ENCODE measurements around the gene SPATS2.
"Not testable (repeated sequence)": the region's sequence is repeated elsewhere in the genome, so short reads cannot be mapped to it uniquely, and the experiment has no call there.

Gene SPATS2

GRCh38 chr12:49349266-49349665 is 18.0 kb upstream of the SPATS2 start:
- no peak for DNase-seq (ENCODE audit: low read depth in 2 of 2)

- DNase-seq (ENCODE audit: low read depth in 2 of 2), result no peak
These were observed 14.9 kb upstream of the SPATS2 start for GRCh38 chr12:49352351-49352750.

- no peak for DNase-seq (ENCODE audit: low read depth in 2 of 2)
These were observed 11.3 kb upstream of the SPATS2 start for GRCh38 chr12:49355913-49356312.

GRCh38 chr12:49357103-49357678 is 10.1 kb upstream of the SPATS2 start:
- DNase-seq (ENCODE audit: low read depth in 2 of 2), result no peak

DNA sequence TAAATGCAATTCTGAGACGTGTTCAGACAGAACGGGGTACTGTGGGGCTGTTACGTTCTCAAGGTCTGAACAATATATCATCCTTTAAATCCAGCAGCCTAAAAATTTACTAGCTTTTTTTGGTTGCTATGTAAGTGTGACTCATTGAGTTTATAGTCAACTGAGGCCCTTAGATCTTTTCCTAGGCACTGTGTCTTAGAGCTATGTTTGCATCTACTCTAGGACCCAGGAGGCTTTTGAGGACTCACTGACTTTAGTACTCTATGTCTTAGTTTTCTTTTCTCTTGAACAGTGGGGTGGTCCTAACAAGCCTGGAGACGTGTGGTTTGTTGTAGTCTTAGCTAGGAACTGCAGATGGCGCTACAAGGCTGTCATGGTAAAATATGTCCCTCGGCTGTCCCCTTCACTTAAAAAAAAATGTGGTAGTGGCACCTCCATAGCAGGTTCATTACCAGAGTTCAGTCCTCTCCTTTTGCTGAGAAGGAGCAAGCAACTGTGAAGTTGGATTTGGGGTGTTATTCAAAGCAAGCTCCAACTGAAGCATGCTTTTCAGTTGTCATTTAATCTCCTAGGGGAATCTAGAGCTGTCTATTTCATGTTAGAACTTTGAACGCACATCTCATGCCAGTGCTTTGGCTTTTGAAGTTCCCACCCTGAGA is 8.7 kb upstream of the SPATS2 start:
- no peak for DNase-seq (ENCODE audit: low read depth in 2 of 2)

GRCh38 chr12:49359671-49360070 is 7.6 kb upstream of the SPATS2 start:
- no peak for DNase-seq (ENCODE audit: low read depth in 2 of 2)

GRCh38 chr12:49362077-49362476 is 5.2 kb upstream of the SPATS2 start:
- no peak for DNase-seq (ENCODE audit: low read depth in 2 of 2)

DNA sequence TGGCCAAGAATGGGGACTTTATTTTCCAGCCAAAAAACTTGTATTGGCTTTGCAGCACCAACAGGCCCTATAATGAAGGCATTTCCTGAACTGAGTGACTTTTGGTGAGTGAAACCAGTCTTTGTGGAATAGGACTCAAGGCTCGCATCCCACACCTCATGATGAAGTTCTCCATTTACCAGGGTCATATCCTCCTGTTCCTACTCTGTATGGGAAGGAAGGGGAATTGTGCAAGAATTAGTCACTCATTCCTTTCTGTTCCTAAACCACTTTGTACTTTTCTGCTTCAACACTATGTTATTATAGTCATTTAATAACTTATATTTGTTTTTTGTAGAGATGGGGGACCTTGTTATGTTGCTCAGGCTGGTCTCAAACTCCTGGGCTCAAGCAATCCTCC is 2.3 kb upstream of the SPATS2 start:
- no peak for DNase-seq (ENCODE audit: low read depth in 2 of 2)

DNA sequence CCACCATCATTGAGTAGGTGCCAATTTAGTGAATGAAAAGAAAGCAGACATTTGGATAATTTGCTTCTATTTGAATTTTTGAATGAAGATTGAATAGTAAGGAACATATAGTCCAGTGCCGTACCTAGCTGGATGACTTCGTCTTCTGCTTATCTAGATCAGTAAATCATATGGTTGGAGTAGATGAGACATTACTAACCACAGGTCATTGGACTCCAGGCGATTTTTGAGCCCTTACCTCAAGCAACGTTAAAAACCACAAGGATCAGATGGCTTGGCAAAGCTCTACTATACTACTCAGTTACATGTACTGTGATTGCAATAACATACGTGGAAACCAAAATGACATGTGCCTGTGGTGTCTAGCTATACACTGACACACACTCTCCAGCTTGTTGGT is 1.7 kb upstream of the SPATS2 start:
- no peak for DNase-seq (ENCODE audit: low read depth in 2 of 2)

DNA sequence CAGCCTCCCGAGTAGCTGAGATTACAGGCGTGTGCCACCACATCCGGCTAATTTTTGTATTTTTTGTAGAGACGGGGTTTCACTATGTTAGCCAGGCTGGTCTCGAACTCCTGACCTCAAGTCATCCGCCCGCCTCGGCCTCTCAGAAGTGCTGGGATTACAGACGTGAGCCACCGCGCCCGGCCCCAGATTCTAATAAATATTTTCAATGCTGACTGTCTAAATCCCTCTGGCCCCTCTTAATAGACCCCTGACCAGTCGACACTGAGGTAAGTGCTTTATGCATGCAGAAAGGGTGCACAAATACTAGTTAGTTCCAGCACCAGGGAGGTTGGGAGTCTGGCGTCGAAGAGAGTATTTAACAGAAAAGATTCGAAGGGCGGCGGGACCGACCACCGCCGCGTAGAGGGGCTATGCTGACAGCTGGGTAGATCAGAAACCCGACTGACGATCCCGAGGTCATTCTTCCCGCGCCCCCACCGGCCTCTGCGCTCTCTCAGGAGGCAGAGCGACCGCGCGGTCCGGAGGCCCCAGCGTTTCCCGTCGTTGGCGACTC is 1.1 kb upstream of the SPATS2 start:
- no peak for DNase-seq (ENCODE audit: low read depth in 2 of 2)

DNA sequence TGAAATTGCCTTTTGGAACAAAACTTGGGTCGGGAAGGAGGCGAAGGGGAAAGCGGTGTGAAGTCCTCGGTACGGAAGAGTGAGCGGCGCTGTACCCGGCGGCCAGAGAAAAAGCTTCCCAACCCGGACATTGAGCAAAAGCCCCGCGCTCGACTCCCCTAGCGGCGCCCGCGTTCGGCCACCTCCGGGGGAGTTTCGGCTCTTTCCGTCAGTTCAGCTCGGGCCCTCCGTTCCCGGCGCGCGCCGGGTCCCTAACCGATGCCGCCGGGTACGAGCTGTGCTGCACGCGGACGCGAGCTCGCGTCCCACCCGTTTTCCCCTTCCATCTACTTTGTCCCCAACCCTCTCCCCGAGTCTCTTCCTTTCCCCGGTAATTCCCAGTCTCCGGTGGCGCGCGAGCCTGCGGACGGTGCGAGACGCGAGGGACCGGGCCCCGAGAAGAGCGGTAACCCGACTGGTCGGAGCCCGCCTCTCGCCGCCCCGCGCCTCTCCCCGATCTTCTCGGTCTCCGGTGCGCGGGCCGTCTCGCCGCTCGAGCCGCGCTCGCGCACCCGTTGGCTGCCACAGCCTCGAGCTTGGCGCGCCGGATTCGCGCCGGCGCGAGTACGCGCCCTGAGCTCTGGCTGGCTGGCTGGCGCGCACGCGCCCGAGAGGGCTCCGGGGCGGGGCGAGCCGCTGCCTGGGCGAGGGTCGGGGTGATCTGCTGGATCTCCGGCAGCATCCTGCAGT is 446 bp upstream of the SPATS2 start:
- peak; percentile 67 to 70 for DNase-seq (ENCODE audit: low read depth in 2 of 2)

GRCh38 chr12:49368240-49368600 is 958 bp downstream of the SPATS2 start:
- DNase-seq (ENCODE audit: low read depth in 2 of 2), result no peak

GRCh38 chr12:49369411-49370145 is 2.3 kb downstream of the SPATS2 start:
- DNase-seq (ENCODE audit: low read depth in 2 of 2), result no peak

DNA sequence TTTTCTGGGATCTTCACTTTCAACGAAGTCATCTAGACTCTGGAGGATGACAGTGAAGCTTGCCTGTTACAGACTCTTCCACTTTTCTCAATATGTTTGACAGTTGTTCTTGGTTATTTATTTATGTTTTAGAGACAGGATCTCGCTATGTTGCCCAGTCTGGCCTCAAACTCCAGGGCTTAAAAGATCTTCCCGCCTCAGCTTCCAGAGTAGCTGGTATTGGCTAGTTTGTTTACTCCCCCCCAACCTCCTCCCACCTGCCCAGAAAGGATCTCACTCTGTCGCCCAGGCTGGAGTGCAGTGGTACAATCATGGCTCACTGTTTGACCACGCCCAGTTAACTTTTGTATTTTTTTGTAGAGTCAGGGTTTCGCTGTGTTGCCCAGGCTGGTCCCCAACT is 3.3 kb downstream of the SPATS2 start:
- DNase-seq (ENCODE audit: low read depth in 2 of 2), result no peak

- no peak for DNase-seq (ENCODE audit: low read depth in 2 of 2)
These were observed 8.1 kb downstream of the SPATS2 start for GRCh38 chr12:49375406-49375805.

DNA sequence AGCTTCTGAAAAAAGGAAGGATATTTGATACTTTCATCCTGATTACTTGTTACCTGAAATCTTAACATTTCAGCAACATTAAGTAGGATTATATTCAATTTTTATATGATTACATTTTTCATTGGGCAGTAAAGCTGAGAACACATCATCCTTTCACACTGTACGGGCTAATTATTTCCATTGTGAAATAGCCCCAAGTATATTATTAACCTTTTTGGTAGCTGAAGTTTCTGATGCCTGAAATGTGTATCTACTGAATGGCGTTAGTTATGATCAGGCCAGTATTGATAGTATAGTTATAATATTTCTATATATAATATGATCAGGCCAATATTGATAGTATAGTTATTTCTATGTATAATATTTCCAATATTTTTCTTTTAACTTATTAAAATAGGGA is 10.1 kb downstream of the SPATS2 start:
- no peak for DNase-seq (ENCODE audit: low read depth in 2 of 2)

DNA sequence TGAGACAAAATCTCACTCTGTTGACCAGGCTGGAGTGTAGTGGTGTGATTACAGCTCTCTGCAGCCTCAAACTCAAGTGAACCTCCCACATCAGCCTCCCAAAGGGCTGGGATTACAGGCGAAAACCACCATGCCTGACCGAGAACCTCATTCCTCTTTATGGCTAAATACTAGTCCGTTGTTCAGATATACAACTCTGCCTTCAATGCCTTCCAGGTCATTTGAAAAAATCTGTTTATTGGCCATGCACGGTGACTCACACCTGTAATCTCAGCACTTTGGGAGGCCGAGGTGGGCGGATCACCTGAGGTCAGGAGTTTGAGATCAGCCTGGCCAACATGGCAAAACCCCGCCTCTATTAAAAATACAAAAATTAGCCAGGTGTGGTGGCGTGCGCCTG is 12.9 kb downstream of the SPATS2 start:
- DNase-seq (ENCODE audit: low read depth in 2 of 2), result not testable (repeated sequence)

GRCh38 chr12:49388682-49389386 is 21.6 kb downstream of the SPATS2 start:
- DNase-seq (ENCODE audit: low read depth in 2 of 2), result peak; percentile 33 to 47

- DNase-seq (ENCODE audit: low read depth in 2 of 2), result no peak
These were observed 22.1 kb downstream of the SPATS2 start for GRCh38 chr12:49389387-49389703.

DNA sequence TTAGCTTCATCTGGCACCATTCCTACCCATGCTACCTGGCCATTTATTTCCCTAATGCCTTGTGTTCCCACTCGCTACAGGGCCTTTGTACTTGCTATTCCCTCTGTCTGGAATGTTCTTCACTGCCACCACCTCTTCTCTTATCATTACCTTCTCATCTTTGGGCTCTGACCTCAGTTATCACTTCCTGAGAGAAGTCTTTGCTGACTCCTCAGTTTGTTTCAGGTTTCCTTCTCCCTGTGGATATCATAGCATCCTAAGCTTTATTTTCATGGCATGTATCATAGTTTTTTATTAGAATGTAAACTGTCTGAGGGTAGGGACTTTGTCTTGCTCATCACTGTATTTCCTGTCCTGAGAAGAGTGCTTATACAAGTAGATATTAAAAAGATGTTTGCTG is 29.7 kb downstream of the SPATS2 start:
- DNase-seq (ENCODE audit: low read depth in 2 of 2), result no peak

- DNase-seq (ENCODE audit: low read depth in 2 of 2), result no peak
These were observed 33.0 kb downstream of the SPATS2 start for GRCh38 chr12:49400304-49400703.

DNA sequence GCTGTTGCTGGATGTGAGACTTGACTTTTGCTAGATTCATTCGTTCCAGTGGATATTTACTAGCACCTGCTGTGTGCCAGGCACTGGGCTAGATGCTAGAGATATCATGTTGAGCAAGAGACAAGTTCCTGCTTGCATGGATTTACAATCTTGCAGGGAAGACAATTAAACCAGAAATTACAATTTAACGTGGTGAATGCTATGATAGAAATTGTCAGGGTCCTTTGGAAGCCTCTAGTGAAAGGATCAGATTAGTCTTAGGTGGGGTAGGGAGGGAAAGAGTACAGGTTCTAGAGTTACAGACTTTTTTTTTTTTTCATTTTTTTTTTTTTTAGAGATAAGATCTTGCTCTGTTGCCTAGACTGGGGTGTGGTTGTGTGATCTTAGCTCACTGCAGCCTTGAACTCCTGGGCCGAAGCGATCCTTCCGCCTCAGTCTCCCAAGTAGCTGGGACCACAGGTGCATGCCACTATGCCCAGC is 36.7 kb downstream of the SPATS2 start:
- no peak for DNase-seq (ENCODE audit: low read depth in 2 of 2)

Measured in activated CD8-positive, alpha-beta memory T cell treated with anti-CD3 and anti-CD28 coated beads for 4 hours (primary cell).